CD4-positive, alpha-beta T cell treated with Interferon alpha-2 for 1 hour (primary cell): ENCODE data around the gene ATG4C.
A peak's percentile ranks its signal among the peaks of the same experiment; 100 is the strongest.

Source experiments
- DNase-seq, 2 donors: peaks; one replicate each; pipeline ENCODE4 v3.0.0-alpha.2; 2020 to 2022

ATG4C gene

GRCh38 chr1:62905872-62906271 is 121.9 kb downstream of the ATG4C start:
- no peak for DNase-seq

DNA sequence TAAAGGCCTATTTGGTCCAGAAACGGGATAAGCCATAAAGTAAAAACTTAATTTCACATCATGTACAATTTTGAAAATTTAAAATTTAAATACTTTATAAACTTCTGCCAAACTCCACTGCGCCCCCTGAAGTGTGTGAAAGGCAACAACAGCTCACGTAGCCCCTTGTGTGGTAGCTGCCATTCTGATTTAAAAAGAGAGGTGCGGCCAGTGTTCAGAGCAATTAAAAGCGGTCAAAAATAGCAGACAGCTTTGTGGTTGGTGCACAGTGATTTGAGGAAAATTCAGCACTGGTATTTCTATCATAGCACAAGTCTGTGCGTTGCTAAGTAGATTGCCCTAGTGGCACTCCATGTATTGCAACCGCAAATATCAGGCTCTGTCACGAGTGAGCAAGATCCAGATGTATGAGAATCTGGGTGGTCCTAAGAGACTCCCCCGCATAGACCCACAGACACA is 122.5 kb downstream of the ATG4C start:
- DNase-seq = no peak

- peak in 1 of 2 donors; percentile 1 for DNase-seq
Measured at GRCh38 chr1:62908168-62908695, 124.3 kb downstream of the ATG4C start.

DNA sequence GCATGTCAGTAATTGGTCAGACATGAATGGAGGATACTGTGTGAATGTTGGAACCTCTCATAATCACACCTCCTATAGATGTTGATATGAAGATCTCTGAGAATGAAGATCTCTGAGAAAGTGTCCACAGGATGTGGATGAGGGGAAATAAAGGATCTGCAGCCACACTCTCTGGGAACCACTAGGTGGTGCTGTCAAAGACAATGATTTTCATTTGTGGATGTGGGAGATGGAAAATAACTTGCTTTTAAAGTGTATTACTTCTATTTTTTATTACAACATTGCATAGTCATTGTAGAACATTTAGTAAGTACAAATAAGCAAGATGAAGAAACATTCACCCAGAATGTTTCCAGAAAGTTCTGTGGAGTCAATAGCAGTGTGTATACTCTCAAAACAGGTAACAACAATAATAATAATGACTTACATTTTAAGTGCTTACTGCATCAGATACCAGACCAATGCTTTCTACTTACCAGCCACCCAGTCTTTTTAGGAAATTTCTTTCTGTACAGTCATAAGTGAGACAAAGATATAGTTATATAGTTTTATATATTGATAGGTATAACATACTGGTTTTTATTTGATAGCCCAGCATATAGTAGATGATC is 128.2 kb downstream of the ATG4C start:
- peak in 1 of 2 donors; percentile 6 for DNase-seq
